ENCODE data around the gene SHLD2.
A peak's percentile ranks its signal among the peaks of the same experiment; 100 is the strongest.
"Not testable (repeated sequence)": the region's sequence is repeated elsewhere in the genome, so short reads cannot be mapped to it uniquely, and the experiment has no call there.

The SHLD2 gene

DNA sequence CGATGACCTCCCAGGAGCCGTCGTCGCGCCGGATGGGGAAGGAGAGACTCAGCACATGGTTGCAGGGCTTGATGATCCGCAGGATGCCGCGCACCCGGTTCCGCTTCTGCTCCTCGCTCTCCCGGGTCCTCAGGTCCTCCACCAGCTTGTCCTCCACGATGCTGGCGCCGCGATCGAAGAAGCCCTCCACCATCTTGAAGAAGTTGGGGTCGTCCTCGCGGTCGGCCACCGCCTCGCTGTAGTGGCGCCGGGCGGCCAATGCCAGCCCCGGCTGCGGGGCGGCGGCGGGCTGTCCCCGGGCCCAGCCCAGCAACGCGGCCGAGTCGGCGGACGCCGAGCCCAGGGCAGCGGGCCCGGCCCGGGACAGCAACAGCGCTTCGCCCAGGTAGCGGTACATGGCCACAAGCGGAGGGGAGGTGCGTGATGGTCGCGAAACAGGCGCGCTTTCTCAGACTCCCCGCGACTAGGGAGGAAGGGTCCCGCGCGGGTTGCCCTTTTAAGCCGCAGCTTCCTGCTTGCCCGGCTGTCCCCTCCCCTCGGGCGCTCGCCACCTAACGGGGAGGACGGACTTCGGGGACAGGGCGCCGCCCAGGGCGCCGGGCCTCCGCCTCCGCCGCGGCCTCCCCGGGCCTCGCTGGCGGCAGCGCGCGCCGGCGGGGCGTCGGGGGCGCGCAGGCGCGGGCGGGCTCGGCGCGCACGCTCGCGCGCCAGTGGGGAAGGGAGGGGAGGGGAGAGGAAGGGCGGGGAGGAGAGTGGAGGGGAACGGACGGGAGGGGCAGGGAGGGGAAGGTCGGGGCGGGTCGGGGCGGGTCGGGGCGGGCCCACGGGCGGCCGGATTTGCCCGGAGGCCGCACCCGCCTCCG, at the start of gene SHLD2, which contains the start of gene GLUD1:
Gene SHLD2, plus strand, starts transcription at position 834 of the 863 bp plus-strand sequence. CDS start 56,149 bp downstream, outside the sequence.
Gene GLUD1, minus strand, starts transcription at position 471 of the 863 bp plus-strand sequence. Its CDS starts 74 bp downstream, at position 397.
- peak; percentile 87 for DNase-seq (ENCODE audit: low spot score)

DNA sequence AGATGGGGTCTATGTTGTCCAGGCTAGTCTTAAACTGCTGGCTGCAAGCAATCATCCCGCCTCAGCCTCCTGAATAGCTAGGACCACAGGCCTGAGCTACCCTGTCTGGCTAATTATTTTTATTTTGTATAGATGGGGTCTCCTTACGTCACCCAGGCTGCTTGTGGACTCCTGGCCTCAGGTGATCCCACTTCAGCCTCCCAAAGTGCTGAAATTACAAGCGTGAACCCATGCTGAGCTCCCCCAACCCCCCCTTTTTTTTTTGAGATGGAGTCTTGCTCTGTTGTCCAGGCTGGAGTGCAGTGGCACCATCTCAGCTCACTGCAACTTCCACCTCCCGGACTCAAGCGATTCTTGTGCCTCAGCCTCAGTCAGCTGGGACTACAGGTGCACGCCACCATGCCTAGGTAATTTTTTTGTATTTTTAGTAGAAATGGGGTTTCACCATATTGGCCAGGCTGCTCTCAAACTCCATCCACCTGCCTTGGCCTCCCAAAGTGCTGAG, 49.5 kb upstream of the SHLD2 start:
- DNase-seq (ENCODE audit: low spot score): no peak

DNA sequence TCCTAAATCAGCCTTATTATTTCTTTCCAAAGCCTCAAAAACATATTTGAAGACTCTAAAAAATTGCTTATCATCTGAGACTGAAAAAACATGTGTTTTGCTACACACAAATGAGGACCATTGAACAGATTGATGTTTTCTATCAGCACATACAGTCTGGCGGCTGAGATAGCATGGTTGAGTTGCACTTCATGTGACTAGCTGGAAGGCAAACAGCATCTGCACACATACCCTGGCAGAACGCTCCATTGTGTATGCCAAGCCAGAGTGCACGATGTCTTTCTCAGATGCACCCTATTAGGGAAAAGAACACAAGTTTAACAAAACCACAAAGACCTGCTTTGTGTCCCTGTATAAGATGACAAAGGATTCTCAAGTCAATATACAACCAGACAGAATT, 41.9 kb upstream of the SHLD2 start:
- no peak for DNase-seq (ENCODE audit: low spot score)

DNA sequence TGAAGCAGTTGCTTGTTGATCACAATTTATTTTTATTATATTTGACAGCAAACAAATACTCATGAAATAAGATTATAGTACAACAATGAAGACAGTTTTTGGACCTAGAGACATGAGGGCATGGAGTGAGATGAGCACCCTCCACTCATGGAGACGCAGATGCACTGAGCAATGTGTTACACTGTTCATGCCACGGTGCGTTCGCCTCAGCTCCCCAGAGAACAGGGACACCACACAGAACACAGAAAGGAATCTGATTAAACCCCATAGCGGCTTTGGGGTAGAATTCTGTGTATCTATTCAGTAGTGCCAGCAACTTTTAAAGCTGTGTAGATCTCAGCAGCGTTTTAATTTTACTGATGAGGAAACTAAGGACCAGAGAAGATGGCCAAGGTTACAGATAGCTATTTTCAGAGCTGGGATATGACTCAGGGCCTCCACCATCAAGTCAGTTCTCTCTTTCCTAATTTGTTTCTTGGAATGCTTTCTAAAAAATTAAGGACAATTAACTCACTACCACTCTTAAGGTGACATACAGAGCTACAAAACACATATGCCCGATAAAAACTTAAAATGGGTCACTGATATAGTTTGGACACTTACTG, 41.3 kb upstream of the SHLD2 start:
- DNase-seq (ENCODE audit: low spot score): no peak

- no peak for DNase-seq (ENCODE audit: low spot score)
Measured at GRCh38 chr10:87054373-87055295, 40.4 kb upstream of the SHLD2 start.

DNA sequence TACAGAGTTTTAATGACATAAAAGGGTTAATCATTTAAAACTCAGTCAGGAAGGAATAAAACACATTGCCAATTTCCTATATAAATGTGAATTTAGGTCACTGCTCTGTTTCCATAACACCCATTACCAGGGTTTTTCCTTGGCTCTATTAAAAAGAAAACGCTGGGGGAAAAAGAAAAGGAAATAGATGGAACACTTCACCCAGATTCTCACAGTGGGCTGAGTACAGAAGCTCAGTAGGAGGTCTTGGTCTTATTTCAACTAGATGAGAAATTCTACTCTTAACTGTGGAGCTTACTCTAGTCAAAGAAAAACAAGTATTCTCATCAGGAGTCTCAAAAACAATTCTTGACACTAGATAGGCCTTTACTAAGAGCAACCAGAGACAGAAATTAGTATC, 36.8 kb upstream of the SHLD2 start:
- DNase-seq (ENCODE audit: low spot score): no peak

DNA sequence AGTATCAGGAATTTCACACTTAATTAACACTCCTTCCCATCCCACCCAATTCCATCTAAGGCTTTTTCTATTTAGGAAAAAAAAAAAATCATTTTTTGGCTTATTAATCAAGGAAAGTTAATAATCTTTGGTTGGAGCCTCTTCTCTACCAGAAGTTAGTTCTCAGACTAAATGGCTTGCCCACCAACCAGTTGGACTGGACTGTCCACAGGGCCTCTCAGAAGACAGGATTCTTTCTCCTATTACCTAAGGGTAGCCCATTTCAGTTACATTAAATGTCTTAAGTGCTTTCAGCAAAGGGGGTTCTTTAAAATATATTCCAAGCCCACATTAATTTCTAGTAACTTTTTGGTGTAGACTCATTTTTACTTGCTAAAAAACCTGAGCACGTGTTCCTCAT, 35.6 kb upstream of the SHLD2 start:
- DNase-seq (ENCODE audit: low spot score): no peak

DNA sequence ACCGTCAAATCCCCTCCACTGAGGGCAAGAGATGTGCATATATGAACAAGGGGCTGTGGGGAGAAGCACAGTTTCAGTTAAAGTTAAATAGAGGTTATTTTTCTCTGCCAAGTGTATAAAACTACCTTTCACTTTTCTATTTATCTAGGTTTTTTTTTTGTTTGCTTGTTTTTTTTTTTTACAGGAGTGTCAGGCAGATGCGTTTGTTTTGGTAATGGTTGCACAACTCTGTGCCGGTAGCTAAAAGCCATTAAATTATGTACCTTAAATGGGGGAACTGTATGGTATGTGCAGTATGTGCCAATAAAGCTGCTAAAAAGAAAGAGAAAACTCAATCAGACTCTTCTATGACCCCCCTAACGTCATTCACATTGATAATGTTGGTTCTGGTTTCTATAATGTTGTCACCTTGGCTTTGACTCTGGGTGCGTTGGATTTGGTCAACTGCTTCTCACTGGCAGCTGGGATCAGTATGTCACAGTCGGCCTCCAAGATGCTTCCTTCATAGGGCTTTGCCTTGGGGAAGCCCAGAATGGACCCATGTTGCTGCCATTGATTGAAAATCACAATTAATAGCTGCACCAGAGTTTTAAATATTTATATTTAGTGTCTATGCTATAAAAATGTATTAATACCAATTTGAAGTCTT, 34.6 kb upstream of the SHLD2 start:
- DNase-seq (ENCODE audit: low spot score): no peak

- DNase-seq (ENCODE audit: low spot score): no peak
Measured at GRCh38 chr10:87064651-87065050, 30.4 kb upstream of the SHLD2 start.

DNA sequence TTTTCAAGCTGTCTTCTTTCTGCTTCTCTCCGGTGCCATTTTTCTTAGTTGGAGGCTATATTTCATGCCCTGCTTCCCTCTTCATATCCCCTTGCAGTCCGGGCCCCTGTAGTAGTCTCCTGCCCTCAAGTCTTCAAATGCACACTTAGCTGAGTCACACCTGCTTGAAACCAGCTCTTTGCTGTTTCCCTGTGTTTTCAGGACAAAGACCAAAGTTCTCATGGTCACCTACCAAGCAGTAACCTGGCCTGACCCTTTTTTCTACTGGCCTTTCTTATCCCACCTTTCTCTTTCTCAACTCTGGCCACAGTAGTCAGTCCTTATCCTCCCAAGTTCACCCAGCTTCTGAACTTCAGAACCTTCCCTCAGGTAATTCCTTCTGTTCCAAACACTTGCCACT, 28.8 kb upstream of the SHLD2 start:
- DNase-seq (ENCODE audit: low spot score): no peak

GRCh38 chr10:87066865-87067264, 28.1 kb upstream of the SHLD2 start:
- no peak for DNase-seq (ENCODE audit: low spot score)

GRCh38 chr10:87068281-87068680, 26.7 kb upstream of the SHLD2 start:
- DNase-seq (ENCODE audit: low spot score): no peak

- no peak for DNase-seq (ENCODE audit: low spot score)
Measured at GRCh38 chr10:87072449-87072848, 22.6 kb upstream of the SHLD2 start.

DNA sequence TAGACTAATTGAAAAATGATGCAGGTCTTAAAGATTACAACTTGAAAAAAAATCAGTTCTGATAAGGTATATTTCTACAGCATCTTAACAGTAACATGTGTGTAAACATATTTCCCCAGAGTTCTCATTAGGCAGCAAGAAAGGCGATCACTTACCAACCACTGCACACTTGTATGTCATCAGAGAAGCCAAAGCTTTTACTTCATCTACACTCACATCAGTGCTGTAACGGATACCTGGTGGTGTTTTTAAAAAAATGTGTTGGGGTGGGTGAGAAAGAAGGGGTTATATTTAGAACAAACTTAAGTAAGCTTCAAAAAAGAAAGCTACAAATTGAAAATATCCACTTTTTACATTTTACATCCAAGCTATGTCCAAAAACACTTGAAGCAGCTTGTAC, 18.6 kb upstream of the SHLD2 start:
- not testable (repeated sequence) for DNase-seq (ENCODE audit: low spot score)

DNA sequence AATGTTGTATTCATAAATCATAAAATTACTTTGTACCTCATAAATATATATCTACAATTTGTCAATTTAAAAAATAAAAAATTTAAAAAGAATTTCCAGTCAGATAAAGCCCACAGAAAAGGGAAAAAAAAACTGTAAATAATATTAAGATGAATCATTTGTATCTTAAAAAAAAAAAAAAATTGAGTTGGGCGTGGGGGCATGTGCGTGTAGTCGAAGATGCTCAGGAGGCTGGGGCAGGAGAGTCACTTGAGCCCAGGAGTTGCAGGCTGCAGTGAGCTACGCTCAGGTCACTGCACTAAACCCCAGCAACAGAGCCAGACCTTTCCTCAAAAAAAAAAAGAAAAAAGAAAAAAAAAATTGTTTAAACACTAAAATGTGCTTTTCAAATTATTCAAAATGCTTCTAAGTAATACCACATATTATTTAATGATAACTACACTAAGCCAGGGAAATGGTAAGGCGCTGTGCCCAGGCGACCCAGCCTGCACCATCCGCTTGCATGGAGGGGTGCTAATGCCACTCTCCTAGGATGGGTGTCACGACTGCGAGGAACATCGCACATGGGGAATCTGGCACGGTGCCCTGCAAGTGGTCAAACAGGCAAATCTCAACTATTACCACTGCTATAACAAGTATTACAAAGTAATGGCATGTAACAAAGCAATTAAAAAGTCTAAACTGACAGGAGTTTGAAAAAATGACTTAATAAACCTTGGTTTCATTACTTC, 15.7 kb upstream of the SHLD2 start:
- no peak for DNase-seq (ENCODE audit: low spot score)

DNA sequence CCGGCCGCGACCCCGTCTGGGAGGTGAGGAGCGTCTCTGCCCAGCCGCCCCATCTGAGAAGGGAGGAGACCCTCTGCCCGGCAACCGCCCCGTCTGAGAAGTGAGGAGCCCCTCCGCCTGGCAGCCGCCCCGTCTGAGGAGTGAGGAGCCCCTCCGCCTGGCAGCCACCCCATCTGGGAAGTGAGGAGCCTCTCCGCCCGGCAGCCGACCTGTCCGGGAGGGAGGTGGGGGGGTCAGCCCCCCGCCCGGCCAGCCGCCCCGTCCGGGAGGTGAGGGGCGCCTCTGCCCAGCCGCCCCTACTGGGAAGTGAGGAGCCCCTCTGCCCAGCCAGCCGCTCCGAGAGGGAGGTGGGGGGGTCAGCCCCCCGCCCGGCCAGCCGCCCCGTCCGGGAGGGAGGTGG, 14.4 kb upstream of the SHLD2 start:
- not testable (repeated sequence) for DNase-seq (ENCODE audit: low spot score)

GRCh38 chr10:87081574-87081973, 13.4 kb upstream of the SHLD2 start:
- DNase-seq (ENCODE audit: low spot score): not testable (repeated sequence)

GRCh38 chr10:87082219-87082618, 12.8 kb upstream of the SHLD2 start:
- not testable (repeated sequence) for DNase-seq (ENCODE audit: low spot score)

DNA sequence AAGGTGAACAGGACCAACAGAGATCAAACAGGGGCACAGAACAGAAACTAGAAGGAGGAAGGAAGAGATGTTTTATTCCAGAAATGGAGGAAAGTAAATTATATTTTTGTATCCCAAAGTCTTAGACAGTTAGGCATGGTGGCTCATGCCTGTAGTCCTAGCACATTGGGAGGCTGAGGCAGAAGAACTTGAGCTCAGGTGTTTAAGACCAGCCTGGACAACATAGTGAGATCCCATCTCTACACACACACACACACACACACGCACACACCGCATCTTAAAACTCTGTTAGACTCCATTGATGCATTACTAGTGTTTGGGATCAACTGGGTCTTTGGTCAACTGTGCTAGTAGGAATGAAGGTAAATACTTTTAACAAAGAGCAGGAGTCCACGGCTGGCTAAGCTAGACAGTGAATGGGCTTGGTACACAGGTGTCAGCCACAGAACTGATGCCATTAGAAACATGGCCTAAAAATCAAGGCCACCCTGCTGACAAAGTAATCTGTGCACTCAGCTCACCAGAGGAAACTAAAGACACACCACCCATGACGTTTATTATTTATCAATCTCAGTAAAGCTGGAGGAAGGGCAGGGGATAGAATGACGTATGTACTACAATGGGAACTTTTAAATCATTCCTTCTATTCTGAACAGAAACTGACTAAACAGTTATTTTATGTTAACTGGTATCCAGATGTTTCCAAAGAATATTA, 11.3 kb upstream of the SHLD2 start:
- DNase-seq (ENCODE audit: low spot score): not testable (repeated sequence)

DNA sequence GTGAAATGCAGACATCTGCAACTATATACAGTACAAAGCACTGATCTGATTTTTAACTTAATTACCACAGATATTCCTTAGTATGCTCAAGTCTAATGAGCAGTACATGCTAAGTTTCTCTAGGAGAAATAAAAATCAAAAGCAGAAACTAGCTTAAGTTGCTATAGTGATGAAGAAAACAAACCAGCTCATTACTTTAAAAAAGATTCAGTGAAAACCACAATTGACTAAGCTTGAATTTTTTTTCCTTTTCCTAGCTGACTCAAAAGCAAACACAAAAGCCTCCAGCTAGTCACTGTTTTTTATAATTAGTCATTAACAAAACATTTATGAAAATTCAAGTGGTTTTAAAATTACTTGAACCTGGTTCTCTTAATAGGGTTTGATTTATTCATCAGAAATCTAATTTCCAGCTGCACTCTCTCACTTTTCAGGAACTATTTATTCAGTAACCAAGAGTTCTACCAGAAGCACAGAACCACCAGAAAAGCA, 10.7 kb upstream of the SHLD2 start:
- not testable (repeated sequence) for DNase-seq (ENCODE audit: low spot score)
